GM12874 (cell line): ENCODE results near the gene CCDC66.

Experiments used
- CTCF ChIP-seq: IDR thresholded peaks from 2 replicates; pipeline ENCODE4 v1.5.1; 2011; ENCODE audit warnings: low read depth, mild to moderate bottlenecking, control low read depth, low read length, moderate library complexity; ENCODE audit not compliant: insufficient read depth

Gene CCDC66

GRCh38 chr3:56573501-56573900, 16.5 kb downstream of the CCDC66 start:
- TF ChIP-seq CTCF, result no peak

GRCh38 chr3:56590814-56591213, 33.8 kb downstream of the CCDC66 start:
- no peak for TF ChIP-seq CTCF

GRCh38 chr3:56591262-56591661, 34.3 kb downstream of the CCDC66 start:
- no peak for TF ChIP-seq CTCF

- no peak for TF ChIP-seq CTCF
These were observed 36.6 kb downstream of the CCDC66 start for GRCh38 chr3:56593455-56594158.

GRCh38 chr3:56595975-56596840, 39.2 kb downstream of the CCDC66 start:
- no peak for TF ChIP-seq CTCF

- TF ChIP-seq CTCF, result no peak
These were observed 53.8 kb downstream of the CCDC66 start for GRCh38 chr3:56610669-56611335.

- no peak for TF ChIP-seq CTCF
These were observed 54.4 kb downstream of the CCDC66 start for GRCh38 chr3:56611364-56611763.
